ENCODE measurements around the gene PRRG2.
A peak's percentile ranks its signal among the peaks of the same experiment; 100 is the strongest.

The PRRG2 gene

DNA sequence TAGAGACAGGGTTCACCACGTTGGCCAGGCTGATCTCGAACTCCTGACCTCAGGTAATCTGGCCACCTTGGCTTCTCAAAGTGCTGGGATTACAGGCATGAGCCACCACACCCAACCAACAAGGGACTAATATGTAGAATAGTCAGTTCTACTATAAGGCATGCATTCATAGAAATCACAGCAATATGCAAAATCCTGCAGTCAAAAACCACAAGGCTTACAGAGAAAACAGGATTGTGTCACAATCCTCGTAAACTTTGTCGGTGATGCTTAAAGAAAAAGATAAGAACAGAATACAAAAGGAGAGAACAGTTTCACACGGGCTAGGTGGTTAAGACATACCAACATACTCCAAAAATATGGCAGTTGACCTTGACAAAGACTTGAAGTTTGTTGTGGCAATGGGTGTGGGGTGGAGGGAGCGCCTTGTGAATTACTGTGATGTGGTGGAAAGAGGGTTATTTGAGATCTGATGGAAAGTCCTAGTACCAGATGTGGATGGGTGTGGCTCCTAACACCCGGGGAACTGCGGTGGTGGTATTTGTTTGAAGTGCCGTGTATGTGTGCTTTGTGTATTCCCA lies 13.2 kb upstream of the PRRG2 start:
- peak overlapping the region; percentile 98 for H3K27ac Mint-ChIP-seq
- H3K36me3 Mint-ChIP-seq (ENCODE audit: low read depth) = peaks cover 30% of the 10 kb centered on the region
- H3K9me3 Mint-ChIP-seq = no peaks in the 10 kb centered on the region
- peaks cover 54% of the 10 kb centered on the region for H3K4me1 Mint-ChIP-seq (ENCODE audit: low read depth)
- no peaks in the 10 kb centered on the region for H3K27me3 Mint-ChIP-seq (ENCODE audit: low read depth)
- peak overlapping the region; percentile 73 for H3K4me3 Mint-ChIP-seq

DNA sequence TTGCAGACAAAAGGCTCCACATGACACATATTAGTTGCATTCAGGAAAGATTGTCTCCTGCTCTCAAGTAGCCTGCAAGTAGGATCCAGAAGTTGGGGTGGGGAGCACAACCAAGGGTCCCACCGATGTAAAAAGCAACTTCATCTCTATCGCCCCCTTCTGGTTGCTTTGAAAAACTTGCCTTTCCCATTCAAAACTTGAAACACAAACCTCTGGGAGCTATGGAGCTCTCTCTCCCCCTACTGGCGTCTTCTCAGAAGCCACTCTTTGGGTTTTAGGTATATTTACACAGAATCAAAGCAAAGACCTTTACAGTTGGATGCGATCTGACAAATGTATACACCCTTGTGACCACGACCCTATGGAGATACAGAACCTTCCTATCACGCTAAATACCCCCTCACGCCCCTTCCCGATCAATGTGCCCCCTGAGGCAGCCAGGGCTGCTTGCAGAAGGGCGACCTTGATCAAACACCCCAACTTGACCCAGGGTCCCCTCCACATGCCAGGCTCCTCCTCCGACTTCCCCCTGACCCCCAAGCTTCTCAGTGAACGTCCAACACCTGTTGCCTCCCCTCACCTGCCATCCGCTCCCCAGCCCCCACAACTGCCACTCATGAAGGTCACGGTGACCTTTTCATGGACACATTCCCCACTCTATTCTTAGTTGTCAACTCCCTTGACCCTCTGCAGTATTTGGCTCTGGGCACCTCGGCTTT lies 10.8 kb upstream of the PRRG2 start:
- H3K27me3 Mint-ChIP-seq (ENCODE audit: low read depth) = no peaks in the 10 kb centered on the region
- H3K27ac Mint-ChIP-seq = peak overlapping the region; percentile 93
- no peaks in the 10 kb centered on the region for H3K9me3 Mint-ChIP-seq
- peak overlapping the region; percentile 43 for H3K4me3 Mint-ChIP-seq
- H3K4me1 Mint-ChIP-seq (ENCODE audit: low read depth) = peaks cover 44% of the 10 kb centered on the region
- peaks cover 15% of the 10 kb centered on the region for H3K36me3 Mint-ChIP-seq (ENCODE audit: low read depth)

DNA sequence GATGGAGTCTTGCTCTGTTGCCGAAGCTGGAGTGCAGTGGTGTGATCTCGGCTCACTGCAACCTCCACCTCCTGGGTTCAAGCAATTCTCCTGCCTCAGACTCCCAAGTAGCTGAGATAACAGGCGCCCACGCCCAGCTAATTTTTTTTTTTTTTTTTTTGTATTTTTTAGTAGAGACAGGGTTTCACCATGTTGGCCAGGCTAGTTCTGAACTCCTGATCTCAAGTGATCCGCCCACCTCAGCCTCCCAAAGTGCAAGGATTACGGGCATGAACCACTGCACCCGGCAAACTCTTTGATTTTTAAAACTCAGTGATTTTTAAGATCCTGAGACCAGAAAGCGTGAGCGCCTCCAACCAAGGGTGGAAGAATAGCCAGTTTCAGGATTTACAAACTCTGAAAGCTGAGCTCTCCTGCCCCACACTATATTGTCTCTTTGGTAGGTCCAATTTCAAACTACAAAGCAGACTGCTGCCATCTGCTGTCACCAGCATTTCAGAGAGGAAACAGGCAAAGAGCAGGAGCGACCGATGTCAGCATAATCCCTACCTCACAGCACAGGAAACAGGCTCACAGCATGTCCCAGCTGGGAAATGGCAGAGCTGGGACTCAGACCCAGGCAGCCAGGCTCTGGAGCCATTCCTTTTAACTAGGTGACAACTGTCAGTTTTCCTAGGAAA lies 10.0 kb upstream of the PRRG2 start:
- Mint-ChIP-seq H3K27ac (peak overlapping the region; percentile 72), H3K27me3 (ENCODE audit: low read depth) (no peaks in the 10 kb centered on the region), H3K9me3 (no peaks in the 10 kb centered on the region), H3K4me1 (ENCODE audit: low read depth) (peaks cover 41% of the 10 kb centered on the region), H3K36me3 (ENCODE audit: low read depth) (peaks cover 14% of the 10 kb centered on the region), H3K4me3 (peak overlapping the region; percentile 37)

DNA sequence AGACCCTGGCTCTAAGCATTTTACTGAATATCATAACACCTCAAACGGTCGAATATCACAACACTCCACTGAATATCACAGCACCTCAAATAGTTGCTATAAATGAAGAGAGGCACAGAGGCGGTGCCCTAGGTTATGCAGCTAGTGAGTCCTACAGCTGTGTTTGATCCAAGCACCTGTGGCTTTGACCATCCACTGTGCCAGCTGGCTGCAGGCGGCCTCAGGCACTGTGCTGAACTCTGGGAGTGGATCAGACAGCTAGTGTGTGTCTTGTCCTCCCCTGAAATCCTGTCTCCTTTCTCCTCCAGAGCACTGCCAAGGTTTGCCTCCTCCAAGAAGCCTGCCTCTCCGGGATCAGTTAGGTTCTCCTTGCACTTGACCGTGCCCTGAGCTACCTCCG lies 8.1 kb upstream of the PRRG2 start:
- Mint-ChIP-seq H3K4me3 (no peak overlapping the region), H3K36me3 (ENCODE audit: low read depth) (peaks cover 14% of the 10 kb centered on the region), H3K27me3 (ENCODE audit: low read depth) (no peaks in the 10 kb centered on the region), H3K27ac (no peak overlapping the region), H3K4me1 (ENCODE audit: low read depth) (peaks cover 35% of the 10 kb centered on the region), H3K9me3 (no peaks in the 10 kb centered on the region)

DNA sequence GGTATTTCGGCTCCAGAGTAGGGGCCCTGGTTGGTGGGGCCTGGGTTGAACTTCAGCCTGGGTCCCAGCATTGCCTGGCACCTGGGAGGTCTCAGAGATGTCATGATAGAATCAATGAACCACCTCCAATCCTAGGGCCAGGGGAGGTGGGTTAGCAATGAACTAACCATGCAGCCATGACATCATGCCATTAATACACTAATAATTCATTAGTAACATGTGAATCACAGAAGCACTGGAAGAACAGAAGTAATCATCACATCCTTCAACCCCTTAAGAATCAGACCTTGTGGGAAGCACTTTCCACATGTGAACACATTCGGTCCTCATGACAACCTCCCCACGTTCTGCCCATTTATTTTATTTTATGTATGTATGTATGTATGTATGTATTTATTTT lies 7.7 kb upstream of the PRRG2 start:
- peaks cover 33% of the 10 kb centered on the region for H3K4me1 Mint-ChIP-seq (ENCODE audit: low read depth)

DNA sequence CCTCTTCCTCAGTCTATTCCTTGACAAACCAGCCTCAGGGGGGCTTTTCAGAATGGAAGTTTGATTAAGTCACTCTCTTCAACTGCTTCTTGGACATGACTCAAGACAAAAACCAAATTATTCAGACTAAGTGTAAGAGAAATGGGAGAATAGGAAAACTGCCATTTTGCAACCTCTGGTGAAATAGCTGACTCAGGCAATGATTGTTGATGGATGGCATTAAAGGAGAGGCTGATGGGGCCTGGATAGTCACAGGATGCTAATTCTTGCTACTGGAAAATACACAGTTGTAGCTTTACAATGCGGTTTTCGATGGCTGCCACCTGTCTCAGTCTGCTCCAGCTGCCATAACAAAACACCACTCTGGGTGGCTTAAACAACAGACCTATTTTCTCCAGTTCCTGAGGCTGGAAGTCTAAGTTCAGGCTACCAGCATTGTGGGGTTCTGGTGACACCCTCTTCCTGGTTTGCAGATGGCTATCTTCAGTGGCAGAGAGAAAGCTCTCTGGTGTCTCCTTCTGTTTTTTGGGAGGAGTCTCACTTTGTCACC lies 6.8 kb upstream of the PRRG2 start:
- Mint-ChIP-seq H3K9me3 (no peaks in the 10 kb centered on the region), H3K36me3 (ENCODE audit: low read depth) (peaks cover 9% of the 10 kb centered on the region), H3K4me3 (no peak overlapping the region), H3K27me3 (ENCODE audit: low read depth) (no peaks in the 10 kb centered on the region), H3K27ac (no peak overlapping the region), H3K4me1 (ENCODE audit: low read depth) (peaks cover 35% of the 10 kb centered on the region)

More for the DNA sequence above, 7.7 kb upstream of the PRRG2 start:
- peaks cover 10% of the 10 kb centered on the region for H3K36me3 Mint-ChIP-seq (ENCODE audit: low read depth)
- H3K4me3 Mint-ChIP-seq = no peak overlapping the region
- H3K27ac Mint-ChIP-seq = no peak overlapping the region
- no peaks in the 10 kb centered on the region for H3K9me3 Mint-ChIP-seq
- H3K27me3 Mint-ChIP-seq (ENCODE audit: low read depth) = no peaks in the 10 kb centered on the region

DNA sequence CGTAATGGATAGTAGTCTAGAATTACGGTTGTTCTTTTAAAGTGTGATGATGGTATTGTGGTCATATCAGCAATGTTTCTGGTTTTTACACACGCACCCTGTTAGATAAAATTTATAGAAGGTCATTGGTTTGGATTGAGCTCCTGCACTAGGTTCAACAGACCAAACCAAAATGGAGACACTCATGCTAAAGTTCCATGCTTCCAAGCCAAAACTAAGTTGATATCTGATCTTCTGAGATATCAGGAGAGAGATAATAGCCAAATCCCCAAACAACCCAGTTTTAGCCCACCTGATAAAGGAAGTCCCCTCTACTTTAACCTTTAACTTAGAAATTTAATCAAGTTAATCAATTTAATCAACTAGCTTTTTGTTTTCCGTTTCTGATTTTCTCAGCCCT lies 1.9 kb upstream of the PRRG2 start:
- Mint-ChIP-seq H3K27me3 (ENCODE audit: low read depth) (no peaks in the 10 kb centered on the region), H3K9me3 (no peaks in the 10 kb centered on the region), H3K27ac (no peak overlapping the region), H3K4me1 (ENCODE audit: low read depth) (peaks cover 29% of the 10 kb centered on the region), H3K4me3 (peak overlapping the region; percentile 87), H3K36me3 (ENCODE audit: low read depth) (peaks cover 5% of the 10 kb centered on the region)

DNA sequence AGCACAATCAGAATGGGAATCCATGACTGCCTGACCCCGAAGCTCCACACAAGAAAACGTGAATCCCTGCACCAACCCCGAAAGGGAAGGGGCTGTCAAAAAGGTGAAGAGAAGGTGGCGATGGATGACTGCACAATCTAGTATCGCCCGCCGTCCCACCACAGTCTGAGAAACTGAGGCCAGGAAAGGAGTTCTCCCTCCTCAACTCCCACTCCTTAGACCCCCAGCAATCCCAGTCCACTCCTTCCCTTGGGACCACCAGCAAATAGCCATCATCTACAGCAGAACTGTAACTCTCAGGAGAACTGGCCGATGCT lies 1.2 kb upstream of the PRRG2 start:
- peaks cover 5% of the 10 kb centered on the region for H3K36me3 Mint-ChIP-seq (ENCODE audit: low read depth)

DNA sequence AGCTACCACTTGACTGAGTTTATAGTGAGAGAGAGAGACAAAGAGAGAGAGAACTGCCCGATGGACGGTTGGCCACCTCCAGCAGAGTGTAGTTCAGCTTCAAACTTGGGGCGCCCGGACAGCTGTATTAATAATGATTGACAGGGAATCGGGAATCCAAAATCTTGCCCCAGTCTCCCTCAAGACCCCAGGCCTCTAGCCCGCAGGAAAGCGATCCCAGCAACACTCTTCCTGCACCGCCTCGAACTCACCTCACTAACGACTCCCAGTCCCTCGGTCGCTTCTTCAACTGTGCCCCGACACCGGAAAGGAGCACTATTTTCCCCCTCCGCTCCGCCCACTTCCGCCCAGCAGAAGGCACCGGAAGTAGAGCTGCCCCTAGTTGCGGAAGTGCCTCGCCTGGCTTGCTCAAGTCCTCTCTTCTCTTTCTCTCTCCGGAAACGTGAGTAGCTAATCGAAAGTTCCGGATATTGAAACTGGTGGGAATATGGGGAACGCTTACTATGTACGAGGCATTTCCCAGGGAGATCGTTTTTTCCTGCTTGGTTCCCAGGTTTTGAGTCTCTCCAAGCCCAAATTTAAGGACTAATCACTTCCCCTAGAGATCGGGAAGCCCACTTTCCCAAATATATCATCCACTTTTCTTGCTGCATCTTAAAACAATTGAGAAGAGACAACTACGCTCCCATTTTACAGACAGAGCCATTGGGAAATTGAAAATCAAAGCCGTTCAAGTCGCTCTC lies 681 bp upstream of the PRRG2 start, which contains the start of gene NOSIP:
Gene NOSIP, minus strand, starts transcription at position 293 of the 743 bp plus-strand sequence. CDS start 19,865 bp downstream, outside the sequence.
- peaks cover 26% of the 10 kb centered on the region for H3K4me1 Mint-ChIP-seq (ENCODE audit: low read depth)
- peak within 1 kb of the TSS; percentile 87 for H3K4me3 Mint-ChIP-seq
- H3K36me3 Mint-ChIP-seq (ENCODE audit: low read depth) = peaks cover 5% of the 10 kb centered on the region
- H3K9me3 Mint-ChIP-seq = no peaks in the 10 kb centered on the region
- H3K27ac Mint-ChIP-seq = peak within 1 kb of the TSS; percentile 79
- no peaks in the 10 kb centered on the region for H3K27me3 Mint-ChIP-seq (ENCODE audit: low read depth)

More for the DNA sequence above, 1.2 kb upstream of the PRRG2 start:
- Mint-ChIP-seq H3K27me3 (ENCODE audit: low read depth) (no peaks in the 10 kb centered on the region), H3K4me1 (ENCODE audit: low read depth) (peaks cover 26% of the 10 kb centered on the region), H3K9me3 (no peaks in the 10 kb centered on the region), H3K4me3 (peak overlapping the region; percentile 87), H3K27ac (peak overlapping the region; percentile 79)

DNA sequence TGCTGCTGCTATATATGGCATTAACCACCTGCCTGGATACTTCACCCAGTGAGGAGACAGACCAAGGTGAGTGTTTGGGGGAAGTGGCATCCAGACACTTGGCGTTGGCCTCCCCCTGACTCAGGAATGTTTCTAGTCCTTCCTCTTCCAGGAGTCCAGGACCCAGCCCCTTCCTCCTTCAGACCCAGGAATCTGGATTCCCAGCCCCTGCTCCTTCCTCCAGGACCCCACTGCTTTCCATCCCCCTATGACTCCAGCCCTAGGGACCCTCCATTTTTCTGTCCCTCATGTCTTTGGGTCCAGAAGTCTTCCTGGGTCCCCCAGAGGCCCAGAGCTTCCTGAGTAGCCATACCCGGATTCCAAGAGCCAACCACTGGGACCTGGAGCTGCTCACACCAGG lies 2.1 kb downstream of the PRRG2 start:
- no peaks in the 10 kb centered on the region for H3K27me3 Mint-ChIP-seq (ENCODE audit: low read depth)

DNA sequence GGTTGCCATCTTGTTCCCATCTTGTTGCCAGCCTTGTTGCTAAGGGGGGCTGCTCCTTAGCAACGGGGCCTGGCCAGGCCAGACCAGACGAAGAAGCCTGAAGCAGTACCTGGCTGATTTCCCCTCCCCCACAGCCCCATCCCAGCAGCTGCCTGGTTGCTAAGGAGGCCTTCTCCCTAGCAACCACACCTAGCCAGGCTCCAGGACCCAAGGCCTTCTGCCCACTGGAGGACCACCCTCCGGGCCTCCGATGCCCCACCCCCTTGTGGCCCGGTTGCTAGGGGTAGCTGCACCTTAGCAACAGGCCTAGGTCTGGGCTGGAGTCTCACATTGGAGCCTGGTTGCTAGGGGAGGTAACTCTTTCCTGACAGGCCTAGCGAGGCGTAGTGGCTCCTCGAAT lies 3.9 kb downstream of the PRRG2 start:
- Mint-ChIP-seq H3K4me1 (ENCODE audit: low read depth) (peaks cover 21% of the 10 kb centered on the region), H3K27ac (no peak overlapping the region), H3K36me3 (ENCODE audit: low read depth) (peaks cover 2% of the 10 kb centered on the region), H3K4me3 (no peak overlapping the region), H3K27me3 (ENCODE audit: low read depth) (peaks cover 8% of the 10 kb centered on the region), H3K9me3 (no peaks in the 10 kb centered on the region)

More for the DNA sequence above, 2.1 kb downstream of the PRRG2 start:
- Mint-ChIP-seq H3K27ac (no peak overlapping the region), H3K36me3 (ENCODE audit: low read depth) (peaks cover 2% of the 10 kb centered on the region), H3K4me1 (ENCODE audit: low read depth) (peaks cover 22% of the 10 kb centered on the region), H3K9me3 (no peaks in the 10 kb centered on the region), H3K4me3 (no peak overlapping the region)

DNA sequence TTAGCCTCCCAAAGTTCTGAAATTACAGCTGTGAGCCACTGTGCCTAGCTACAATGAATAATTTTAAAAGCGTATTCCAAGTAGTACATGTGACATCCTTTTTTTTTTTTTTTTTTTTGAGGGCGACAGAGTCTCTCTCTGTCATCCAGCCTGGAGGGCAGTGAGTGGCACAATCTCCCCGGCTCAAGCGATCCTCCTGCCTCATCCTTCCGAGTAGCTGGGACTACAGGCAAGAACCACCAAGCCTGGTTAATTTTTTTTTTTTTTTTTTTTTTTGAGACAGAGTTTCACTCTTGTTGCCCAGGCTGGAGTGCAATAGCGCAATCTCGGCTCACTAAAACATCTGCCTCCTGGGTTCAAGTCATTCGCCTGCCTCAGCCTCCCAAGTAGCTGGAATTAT lies 6.1 kb downstream of the PRRG2 start:
- H3K36me3 Mint-ChIP-seq (ENCODE audit: low read depth) = no peaks in the 10 kb centered on the region
- peaks cover 17% of the 10 kb centered on the region for H3K4me1 Mint-ChIP-seq (ENCODE audit: low read depth)
- H3K4me3 Mint-ChIP-seq = no peak overlapping the region
- peaks cover 8% of the 10 kb centered on the region for H3K27me3 Mint-ChIP-seq (ENCODE audit: low read depth)
- H3K9me3 Mint-ChIP-seq = no peaks in the 10 kb centered on the region
- no peak overlapping the region for H3K27ac Mint-ChIP-seq

DNA sequence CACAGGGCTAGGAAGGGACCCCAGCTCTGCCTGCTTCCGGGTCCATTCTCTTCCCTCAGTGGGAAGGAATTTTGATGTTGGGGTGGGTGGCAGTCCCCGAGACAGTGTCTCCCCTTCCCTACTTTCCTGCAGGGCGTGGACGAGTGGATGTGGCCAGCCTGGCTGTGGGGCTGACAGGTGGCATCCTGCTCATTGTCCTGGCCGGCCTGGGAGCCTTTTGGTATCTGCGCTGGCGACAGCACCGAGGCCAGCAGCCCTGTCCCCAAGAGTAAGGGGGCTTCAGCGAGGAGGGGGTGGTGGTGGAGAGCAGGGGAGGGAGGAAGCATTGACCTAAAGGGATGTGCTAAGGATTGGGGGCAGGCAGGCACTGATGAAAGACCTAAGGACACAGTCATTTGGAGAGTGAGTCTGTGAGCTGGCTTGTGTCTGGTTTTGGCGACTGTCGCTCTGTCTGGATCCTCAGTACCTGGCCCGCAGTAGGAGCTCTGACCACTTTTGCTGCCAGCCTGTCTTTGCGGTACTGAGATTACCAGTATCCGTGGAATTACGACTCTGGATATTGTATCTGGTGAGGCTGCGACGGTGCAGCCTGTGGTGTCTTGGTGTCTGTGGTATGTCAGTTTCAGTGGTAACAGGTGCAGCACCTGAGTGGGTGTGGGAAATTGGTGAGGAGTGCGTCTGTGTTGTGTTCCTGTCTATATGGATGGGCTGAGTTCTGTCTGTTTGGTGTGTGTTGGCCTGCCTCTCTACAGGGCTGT lies 7.4 kb downstream of the PRRG2 start:
- H3K4me1 Mint-ChIP-seq (ENCODE audit: low read depth) = peaks cover 28% of the 10 kb centered on the region
- H3K9me3 Mint-ChIP-seq = no peaks in the 10 kb centered on the region
- H3K27me3 Mint-ChIP-seq (ENCODE audit: low read depth) = peaks cover 8% of the 10 kb centered on the region
- H3K27ac Mint-ChIP-seq = no peak overlapping the region
- H3K4me3 Mint-ChIP-seq = no peak overlapping the region
- H3K36me3 Mint-ChIP-seq (ENCODE audit: low read depth) = peaks cover 2% of the 10 kb centered on the region

DNA sequence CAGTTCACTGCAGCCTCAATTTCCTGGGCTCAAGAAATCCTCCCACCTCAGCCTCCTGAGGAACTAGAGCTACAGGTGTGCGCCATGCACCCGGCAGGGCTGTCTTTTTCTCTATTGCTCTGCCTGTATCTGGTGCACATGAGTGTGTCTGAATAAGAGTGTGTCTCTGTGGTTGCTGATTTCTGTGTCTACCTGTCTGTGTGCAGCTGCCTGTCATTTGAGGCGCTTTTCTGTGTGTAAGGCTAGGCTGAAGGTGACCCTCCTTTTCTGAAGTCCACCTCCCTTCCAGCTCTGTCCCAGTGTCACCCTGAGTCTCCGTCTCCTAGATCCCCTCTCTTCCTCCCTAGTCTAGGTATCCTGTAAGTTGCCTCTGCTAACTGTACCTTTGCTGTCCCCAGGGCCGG lies 8.4 kb downstream of the PRRG2 start:
- H3K27me3 Mint-ChIP-seq (ENCODE audit: low read depth) = peaks cover 8% of the 10 kb centered on the region
- peaks cover 38% of the 10 kb centered on the region for H3K4me1 Mint-ChIP-seq (ENCODE audit: low read depth)
- no peaks in the 10 kb centered on the region for H3K9me3 Mint-ChIP-seq
- H3K27ac Mint-ChIP-seq = no peak overlapping the region
- no peak overlapping the region for H3K4me3 Mint-ChIP-seq
- H3K36me3 Mint-ChIP-seq (ENCODE audit: low read depth) = peaks cover 9% of the 10 kb centered on the region

Data from T-helper 1 cell treated with Interleukin-12 subunit alpha and Interleukin-12 subunit beta and Interleukin-4 antibody, amounts not matched to agents 30 μg/mL and 1 μg/mL, for 36 hours (primary cell).